Occipital lobe (tissue), 2 donors: Measurements from ENCODE around the gene ZMYM4. TPM values are rescaled to one million over a fixed set of nuclear protein-coding genes. Genes with fewer than 3 reads are reported as not detected.

Source experiments
- DNase-seq: peaks from one replicate; lab custom pipeline; 2025; lab: John Stamatoyannopoulos, UW
- total RNA-seq: library from RNA; depleted of rRNA; stranded (reverse); fragments of >200 nt; gene quantifications from one replicate; pipeline ENCODE4 v1.2.3, GENCODE V29; 2014

Gene ZMYM4
- total RNA-seq, 1 donor from 2014 or later: 108 TPM

DNA sequence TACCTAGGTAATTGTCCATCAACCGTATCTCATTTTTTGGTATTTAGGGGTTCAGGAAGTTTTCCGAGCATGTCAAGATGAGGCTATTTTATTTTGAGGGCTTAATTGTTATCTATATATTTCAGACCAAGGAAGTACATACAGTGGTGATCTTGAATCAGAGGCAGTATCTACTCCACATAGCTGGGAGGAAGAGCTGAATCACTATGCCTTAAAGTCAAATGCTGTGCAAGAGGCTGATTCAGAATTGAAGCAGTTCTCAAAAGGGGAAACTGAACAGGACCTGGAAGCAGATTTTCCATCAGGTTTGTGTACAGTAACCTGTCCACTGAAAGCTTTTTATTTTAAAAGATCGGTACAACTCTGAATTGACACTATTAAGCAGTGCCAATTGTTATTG is 130.2 kb downstream of the ZMYM4 start:
- DNase-seq: no peak

DNA sequence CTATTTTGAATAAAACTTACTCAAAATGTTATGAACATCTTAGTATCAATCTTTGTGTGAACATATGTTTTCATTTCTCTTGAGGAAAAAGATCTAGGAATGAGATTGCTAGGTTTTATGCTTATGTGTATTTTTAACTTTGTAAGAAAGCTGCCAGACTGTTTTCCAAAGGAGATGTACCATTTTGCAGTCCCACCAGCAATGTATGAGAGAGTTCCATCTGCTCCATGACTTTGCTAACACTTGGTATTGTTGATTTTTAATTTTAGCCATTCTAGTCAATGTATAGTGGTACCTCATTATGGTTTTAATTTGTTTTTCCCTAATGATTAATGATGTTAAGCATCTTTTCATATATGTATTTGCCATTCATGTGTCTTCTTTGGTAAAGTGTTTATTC is 132.5 kb downstream of the ZMYM4 start:
- no peak for DNase-seq

DNA sequence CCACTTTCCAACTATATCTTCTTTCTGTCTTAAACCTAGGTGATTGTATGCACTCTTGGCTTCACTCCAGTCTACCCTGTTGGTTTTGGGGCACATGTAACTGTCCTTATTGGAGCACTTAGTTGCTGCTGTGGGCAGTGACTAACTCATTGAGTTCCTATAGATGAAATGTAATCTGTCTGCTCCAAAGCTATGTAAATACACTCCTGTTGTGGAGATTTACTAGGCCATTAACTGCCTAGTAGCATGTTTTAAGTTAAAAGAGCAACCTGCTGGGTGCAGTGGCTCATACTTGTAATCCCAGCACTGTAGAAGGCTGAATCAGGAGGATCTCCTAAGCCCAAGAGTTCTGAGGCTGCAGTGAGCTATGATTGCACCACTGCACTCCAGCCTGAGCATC is 137.6 kb downstream of the ZMYM4 start:
- no peak for DNase-seq

DNA sequence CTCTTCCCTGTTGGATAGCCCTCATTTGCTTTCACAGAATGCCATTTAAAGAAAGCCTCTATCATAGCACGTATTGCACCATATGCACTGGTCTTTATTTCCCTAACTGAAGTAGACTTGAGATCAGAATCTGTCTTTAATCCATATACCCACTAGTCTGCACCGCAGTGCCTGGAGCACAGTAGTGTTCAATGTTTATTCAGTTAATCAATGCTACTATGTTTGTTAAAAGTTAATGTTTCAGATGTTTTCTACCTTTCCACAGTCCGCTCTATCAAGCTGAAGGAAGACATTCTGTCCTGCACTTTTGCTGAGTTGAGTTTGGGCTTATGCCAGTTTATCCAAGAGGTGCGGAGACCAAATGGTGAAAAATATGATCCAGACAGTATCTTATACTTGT is 139.2 kb downstream of the ZMYM4 start:
- no peak for DNase-seq

DNA sequence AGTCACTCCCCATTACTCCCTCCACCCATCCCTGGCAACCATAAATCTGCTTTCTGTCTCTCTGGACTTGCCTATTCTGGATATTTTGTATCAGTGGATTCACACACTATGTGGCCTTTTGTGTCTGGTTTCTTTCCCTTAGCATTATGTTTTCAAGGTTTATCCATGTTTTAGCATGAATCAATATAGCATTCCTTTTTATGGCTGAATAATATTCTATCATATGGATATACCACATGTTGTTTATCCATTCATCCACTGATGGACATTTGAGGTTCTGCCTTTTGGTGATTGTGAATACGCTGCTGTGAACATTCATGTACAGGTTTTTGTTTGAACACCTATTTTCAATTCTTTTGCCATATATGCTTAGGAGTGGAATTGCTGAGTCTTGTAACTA is 140.4 kb downstream of the ZMYM4 start:
- no peak for DNase-seq

DNA sequence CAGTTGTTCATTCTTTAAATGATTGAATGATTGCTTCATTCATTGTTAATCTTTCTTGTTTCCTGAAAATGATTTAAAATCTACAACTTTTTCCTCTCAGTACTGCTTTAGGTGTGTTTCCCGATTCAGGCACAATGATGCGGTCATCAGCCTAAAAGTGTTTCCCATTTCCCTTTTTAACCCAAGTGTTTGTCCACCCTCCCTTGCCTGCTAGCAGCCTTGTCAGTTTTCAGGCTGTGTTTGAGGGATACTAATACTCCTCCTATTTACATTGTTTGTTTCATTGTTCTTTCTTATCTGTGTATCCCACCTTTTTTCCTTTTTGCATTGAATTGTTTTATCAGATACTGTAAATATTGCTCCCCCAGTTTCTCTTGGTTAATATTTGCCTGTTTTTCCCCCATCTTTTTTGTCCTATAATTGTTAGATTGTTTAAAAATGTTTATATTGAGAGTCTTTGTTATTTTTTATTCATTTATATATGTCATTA is 157.6 kb downstream of the ZMYM4 start:
- DNase-seq: no peak

DNA sequence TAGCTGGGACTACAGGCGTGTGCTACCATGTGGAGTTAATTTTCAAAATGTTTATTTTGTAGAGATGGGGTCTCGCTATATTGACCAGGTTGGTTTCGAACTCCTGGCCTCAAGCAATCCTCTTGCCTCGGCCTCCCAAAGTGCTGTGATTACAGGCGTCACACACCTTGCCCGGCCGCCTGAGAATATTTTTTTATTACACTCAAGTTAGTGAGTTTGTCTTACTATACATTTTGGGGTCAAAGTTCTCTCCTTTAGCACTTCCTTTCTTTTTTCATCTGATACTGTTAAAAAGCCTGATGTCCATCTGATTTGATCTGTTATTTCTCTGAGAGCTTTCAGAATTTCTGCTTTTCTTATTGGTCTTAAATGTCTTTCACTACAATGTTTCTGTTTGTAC is 159.9 kb downstream of the ZMYM4 start:
- no peak for DNase-seq

DNA sequence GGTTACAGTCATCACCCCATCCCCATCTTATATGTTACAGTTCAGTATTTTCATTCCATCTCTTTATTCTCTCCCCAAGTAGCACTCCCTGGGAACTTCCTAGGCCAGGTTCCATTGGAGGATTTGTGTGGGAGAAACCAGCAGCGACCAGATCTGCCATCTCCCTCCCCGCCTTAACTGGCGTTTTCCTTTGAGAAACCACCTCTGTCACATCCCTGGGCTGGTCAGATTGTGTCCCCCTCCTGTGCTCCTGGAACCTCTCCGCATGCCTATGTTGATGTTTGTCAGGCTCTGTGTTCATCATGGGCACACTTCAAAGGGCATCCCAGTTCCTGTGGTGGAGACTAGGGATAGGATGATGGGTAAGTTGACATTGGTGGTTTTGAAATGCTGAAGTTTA is 162.3 kb downstream of the ZMYM4 start:
- no peak for DNase-seq

DNA sequence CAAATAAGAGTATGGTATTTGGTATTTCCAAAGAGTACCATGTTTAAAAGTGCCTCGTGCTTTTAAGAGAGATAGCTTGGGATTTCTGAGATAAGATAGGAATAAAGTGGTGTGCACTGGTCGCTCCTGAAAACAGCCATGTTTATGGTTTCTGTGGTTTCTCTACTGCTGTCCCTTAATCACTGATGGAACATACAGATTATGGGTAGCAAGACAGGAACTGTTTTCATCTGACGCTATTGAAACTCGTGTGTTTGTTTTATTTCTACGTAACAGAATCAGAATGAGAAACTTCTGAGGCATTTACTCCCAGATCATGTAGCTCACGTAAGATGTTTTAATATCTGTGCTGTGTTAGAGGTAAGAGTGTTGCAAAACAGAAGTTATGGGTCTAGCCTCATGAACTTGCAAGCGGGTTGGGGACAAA is 162.7 kb downstream of the ZMYM4 start:
- no peak for DNase-seq

DNA sequence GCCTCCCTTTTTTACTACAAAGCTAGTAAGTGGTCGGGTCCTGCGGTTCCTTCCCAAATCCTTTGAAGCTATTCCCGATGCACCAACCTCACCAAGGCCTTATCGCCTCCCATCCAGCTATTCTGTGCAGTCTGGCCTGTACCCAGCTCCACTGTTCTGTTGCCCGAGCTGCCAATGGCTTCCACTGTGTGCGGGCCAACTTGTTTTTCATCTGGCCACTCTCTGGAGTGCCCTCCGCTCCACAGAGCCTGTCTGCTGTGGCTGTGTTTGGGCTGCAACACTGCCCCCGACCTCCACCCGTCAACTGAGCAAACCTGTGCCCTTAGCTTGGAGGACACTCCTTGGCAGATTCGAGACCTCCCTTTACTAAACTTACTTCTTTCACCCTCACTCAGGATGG is 163.7 kb downstream of the ZMYM4 start:
- peak; percentile 15 for DNase-seq

DNA sequence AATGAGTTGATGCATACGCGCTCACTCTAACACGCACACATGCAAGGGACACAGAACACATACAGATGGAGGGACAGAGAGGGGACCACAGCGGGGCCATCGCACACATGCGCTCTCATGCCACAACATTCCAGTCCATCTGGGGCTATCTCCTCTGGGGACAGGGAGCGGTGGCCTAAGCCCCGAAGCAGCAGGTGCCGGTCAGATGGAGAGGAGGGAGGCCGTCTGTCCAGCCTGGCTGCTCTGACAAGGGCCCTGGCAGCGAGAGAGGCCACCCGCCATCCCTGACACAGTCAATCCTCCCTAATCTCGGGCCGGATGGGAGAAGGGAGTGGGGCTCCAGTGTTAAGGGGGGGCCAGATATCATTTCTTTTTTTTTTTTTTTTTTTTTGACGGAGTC is 165.2 kb downstream of the ZMYM4 start:
- DNase-seq: no peak

DNA sequence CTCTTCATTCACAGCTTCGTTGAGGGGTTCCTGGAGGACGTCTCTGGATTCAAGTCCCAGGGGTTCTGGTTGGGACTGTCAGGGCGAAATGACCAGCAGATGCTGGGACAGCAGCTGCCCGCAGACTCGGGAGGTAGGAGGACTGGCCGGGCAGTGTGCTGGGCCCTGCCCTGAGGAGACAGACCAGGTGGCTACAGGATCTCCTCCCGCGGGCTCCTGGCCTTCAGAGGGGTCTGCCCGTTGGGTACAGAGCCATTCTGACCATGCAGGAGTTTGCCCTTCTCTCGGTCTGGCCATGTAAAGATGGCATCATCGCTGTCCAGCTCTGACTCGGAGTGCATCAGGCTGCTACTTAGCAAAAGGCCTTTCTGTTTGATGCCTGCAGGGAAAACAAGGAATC is 166.2 kb downstream of the ZMYM4 start:
- DNase-seq: no peak

DNA sequence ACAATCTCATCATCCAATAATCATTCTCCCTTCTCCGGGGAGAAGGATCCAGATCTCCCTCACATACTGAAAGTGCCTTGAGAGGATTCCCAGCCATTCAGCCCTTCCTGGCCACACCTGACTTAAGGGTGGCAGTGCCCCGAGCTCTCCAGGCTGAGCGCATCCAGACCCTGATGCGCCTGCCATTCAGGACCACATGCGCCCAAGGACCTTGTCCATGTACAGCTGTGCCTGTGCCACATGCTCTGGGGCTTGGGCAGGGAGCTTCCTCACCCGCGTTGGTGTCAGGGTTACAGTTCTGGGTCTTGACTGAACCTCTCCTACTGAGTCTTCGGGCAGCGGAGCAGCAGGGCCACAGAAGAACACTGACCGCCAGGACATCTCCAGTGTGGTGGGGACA is 167.6 kb downstream of the ZMYM4 start:
- DNase-seq: no peak

DNA sequence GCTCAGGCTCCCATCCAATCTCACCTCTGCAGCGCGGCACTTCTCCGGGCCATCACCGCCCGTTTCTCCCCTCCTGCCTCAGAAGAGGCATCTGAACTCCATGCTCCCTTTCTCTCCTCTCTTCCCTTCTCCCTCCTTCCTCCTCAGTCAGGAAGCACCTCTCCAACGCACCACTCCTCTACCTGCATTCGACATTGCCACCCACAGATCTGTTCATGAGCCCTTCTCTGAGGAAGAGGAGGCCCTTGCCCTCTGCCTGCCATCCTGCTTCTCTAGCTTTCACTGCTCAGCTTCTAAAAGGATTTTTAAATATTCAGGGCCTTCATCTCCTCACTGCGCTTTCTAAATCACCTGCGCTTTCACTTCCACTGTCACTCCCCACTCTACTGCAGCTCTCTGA is 168.7 kb downstream of the ZMYM4 start:
- no peak for DNase-seq

DNA sequence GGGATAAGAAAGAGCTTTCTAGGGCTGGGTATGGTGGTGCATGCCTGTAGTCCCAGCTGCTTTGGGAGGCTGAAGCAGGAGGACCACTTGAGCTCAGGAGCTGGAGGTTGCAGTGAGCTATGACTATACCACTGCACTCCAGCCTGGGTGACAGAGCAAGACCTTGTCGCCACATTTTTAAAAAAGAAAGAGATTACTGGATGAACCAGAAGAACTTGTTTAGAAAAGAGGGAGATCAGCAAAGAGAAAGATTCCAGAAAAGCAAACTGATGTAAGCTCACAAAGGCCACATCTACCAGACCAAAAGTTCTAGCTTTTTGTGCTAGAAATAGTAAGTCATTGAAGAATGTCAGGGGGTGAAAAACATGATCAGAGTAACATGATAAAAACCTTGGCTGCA is 171.1 kb downstream of the ZMYM4 start:
- no peak for DNase-seq

DNA sequence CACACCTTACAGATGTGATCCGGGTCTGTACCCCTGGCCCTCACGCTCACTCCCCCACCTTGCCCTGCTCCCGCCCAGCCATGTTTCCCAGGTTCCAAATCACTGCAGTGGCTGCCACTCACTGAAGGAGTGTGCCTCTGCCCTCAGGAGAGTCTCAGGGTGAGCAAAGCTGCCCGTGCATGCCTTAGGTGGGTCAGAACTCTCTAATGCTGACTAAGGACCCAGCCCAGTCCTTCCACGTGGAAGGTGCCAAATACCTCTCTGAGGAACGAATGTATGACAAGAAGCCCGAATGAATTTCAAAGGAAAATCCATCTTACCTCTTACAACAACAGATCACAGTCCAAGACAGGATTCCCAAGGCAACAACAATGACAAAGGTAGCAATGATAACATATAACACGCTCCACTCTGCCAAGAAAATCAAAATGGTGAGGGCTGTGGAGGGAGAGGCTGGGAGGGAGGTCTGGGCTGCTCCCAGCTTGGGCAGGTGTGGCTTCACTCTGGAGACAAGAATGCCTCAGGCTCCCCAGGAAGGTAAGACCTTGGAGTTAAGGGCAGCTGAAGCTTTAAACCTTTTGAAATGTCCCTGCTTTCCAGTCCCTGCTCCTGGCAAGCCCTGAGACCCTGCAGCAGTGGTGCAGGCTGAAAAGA is 173.5 kb downstream of the ZMYM4 start:
- DNase-seq: no peak

DNA sequence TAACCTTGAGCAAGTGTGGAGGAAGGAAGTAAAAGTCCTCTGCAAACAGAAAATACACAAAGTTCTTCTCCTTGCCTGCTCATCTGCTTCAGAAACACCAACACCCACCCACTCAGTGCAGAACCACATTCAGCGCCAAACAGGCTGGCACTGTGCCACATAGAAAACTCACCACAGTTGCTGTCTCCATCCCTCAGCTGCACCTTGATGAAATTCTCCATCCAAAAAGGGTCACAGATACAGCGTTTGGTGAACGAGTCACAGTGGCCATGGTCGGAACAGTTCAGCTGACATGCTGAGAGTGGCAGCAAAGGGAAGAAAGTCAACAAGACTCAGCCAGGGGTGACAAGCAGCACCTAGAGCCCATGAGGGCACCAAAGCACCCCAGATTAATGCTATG is 174.2 kb downstream of the ZMYM4 start:
- DNase-seq: peak; percentile 61

DNA sequence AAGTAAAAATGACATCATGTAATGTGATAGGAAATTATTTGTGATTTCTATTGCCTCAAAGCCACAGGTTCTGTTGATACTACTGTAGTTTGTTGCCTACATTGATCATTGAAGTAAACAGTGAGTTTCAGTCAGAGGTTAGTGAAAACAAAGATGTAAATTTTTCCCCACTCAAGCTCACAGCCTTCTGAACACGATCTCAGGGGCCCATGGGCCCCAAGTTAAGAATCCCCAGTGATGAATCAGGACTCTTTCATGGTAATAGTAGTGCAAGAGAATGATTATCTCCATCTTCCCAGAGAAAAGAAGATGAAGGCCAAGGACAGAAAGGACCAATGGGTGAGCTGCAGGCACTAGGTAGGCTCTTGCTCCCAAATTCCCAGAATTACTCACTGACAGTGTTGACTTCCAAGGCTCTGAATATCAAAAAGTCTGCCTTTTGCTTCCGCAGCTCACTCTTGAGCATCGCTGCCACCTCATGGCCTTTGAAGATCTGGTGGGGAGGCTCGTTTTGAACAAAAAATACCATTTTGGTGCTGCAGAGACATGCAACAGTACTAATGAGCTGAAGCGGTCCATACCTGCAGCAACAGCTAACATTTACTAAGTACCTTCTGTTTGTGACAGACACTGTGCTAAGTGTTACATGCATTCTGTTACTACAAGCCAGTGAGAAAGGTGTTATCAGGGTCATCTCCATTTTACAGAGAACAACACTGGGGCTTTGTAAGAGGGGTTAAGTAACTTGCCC is 175.4 kb downstream of the ZMYM4 start:
- DNase-seq: no peak

DNA sequence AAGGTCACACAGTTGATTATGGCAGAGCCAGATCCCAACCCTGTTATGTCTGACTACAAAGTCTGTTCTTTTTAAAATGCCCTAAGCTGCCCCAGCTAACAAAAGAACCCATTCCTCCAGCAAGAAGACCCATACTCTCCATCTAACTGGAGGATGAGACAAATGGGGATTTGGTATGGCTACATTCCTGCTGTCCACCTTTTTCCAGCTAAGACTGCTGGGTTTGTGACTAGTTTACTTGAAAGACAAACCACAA is 175.9 kb downstream of the ZMYM4 start:
- DNase-seq: no peak

DNA sequence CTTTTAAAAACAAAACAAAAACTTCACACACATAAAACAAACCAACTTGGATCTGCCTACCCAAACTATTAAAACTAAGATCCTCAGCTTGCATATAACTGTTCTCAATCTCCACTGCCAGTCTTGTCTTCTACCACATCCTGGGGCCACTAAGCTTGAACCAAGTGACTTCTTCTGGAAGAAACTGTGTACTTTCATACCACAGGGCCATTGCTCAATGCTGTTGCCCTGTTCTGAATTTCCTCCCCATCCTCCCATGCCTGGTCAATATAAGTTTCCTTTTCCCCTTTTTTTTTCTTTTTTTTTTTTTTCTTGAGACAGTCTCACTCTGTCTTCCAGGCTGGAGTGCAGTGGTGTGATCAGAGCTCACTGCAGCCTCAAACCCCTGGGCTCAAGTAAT is 178.8 kb downstream of the ZMYM4 start:
- DNase-seq: no peak

DNA sequence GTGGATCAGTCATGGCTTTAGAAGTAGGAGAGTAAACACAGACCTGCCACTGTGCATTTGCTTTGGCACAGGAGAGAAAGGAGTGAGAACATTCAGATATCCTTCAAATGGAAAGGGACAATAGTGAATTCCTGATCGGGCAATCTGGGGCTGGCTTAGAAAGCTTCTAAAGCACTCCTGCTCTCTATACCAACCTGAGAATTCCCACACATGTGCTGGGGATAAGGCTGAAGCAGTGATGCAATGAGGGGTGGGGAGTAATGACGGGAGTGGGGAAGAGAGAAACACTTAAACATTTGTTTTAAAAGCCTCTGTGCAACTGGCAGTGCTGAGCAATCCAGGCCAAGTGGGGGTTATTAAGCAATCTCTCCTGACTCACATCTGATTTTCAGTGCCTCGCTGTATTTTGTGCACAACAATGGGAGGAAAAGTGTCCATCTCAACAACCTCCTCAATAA is 179.9 kb downstream of the ZMYM4 start:
- no peak for DNase-seq

DNA sequence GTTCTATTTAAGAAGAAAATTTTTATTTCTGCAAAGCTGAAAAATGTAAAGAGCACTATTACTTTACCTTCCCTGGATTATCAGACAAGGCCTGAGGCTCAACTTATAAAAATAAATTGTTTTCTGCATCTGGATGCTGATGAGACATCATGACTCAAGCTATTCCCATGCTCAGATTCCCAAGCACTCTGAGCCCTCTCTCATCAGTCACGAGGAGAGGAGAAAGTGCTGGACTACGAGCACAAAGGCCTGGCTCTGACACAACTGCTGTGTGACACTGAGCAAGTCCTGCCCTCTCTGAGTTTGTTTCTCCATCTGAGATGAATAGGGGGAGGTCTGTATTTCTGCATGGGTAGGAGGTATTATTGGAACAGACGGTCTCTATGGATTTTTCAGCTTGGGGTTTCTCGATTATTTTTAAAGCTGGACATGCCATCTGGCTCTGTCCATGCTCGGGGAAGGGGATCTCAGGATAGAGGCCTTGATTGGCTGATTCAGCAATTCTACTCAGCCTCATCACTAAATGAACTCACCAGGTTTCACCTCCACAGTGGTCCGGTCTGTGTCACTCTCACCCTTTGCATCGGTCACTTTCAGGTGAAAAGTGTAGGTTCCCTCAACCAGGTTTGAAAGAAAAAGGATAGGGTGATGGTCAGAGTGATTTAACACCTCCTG is 181.0 kb downstream of the ZMYM4 start:
- no peak for DNase-seq

DNA sequence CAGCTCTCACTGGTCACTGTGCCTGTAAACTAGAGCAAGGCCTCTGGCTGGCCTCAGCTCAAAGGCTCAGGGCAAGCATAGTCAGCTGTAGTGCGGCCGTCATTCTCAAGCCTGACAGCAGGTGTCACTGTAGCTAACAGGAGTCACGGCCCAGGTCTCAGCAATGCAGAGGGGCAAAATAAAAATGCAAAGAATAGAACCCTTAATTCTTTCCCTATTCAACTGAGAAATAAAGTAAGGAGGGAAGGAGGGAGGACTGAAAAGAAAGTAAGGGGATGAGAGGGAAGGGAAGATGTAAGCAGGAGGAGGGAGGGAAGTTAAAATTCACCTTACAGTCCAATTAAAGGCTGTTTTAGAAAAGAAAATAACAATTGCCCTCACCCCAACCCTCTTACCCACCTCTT is 182.6 kb downstream of the ZMYM4 start:
- peak; percentile 73 for DNase-seq
